HepG2 (cell line): Measurements from ENCODE around the gene STIP1. TPM values are rescaled to one million over a fixed set of nuclear protein-coding genes. Genes with fewer than 3 reads are reported as not detected.

Experiments used
- CBX2 ChIP-seq, 2 experiments: fragments of 200-600 bp in 1 of 2; sonication (generic); formaldehyde crosslinking in 1 of 2; IDR thresholded peaks; 2 replicates each; pipeline versions ENCODE4 v1.7.0 to v1.8.1; 2018 to 2022; ENCODE audit warnings: low read depth in 2 of 2, low read length in 1 of 2, mild to moderate bottlenecking in 1 of 2, missing genetic modification reagents in 1 of 2
- CEBPG ChIP-seq: IDR thresholded peaks from 2 replicates; pipeline ENCODE4 v1.6.1; 2016
- GTF3A ChIP-seq: sonication (generic); formaldehyde crosslinking; conservative IDR thresholded peaks from 2 replicates; pipeline ENCODE4 v1.4.0; 2020; ENCODE audit warnings: mild to moderate bottlenecking, missing genetic modification reagents
- GZF1 ChIP-seq: sonication (generic); formaldehyde crosslinking; IDR thresholded peaks from 2 replicates; pipeline ENCODE4 v1.5.1; 2020; ENCODE audit warnings: mild to moderate bottlenecking, missing genetic modification reagents
- KLF9 ChIP-seq: IDR thresholded peaks from 2 replicates; pipeline ENCODE4 v1.6.1; 2016; ENCODE audit warnings: low read depth
- KMT2B ChIP-seq: IDR thresholded peaks from 2 replicates; pipeline ENCODE4 v1.6.1; 2016; ENCODE audit warnings: missing genetic modification reagents, missing compliant biosample characterization
- MED1 ChIP-seq: sonication (generic); formaldehyde crosslinking; IDR thresholded peaks from 2 replicates; pipeline ENCODE4 v1.4.0; 2020; ENCODE audit warnings: missing genetic modification reagents
- PHF5A ChIP-seq: IDR thresholded peaks from one replicate; pipeline ENCODE4 v1.6.1; 2018; ENCODE audit warnings: low read depth, missing genetic modification reagents; ENCODE audit not compliant: unreplicated experiment
- TRIM24 ChIP-seq: sonication (generic); formaldehyde crosslinking; IDR thresholded peaks from 2 replicates; pipeline ENCODE4 v1.8.0; 2022; ENCODE audit warnings: mild to moderate bottlenecking, missing genetic modification reagents
- ZBTB7B ChIP-seq: sonication (generic); formaldehyde crosslinking; IDR thresholded peaks from 2 replicates; pipeline ENCODE4 v1.4.0; 2020; ENCODE audit warnings: missing genetic modification reagents
- ZKSCAN1 ChIP-seq: fragments of 150-350 bp; IDR thresholded peaks from 2 replicates; pipeline ENCODE4 v1.6.1; 2014; ENCODE audit warnings: low read length
- ZMYM2 ChIP-seq: sonication (generic); formaldehyde crosslinking; IDR thresholded peaks from 2 replicates; pipeline ENCODE4 v1.8.0; 2022; ENCODE audit warnings: mild to moderate bottlenecking, missing genetic modification reagents
- ZNF569 ChIP-seq: sonication (generic); formaldehyde crosslinking; IDR thresholded peaks from 2 replicates; pipeline ENCODE4 v1.5.0; 2020; ENCODE audit warnings: mild to moderate bottlenecking, missing genetic modification reagents, moderate library complexity, borderline replicate concordance
- ZNF615 ChIP-seq: sonication (generic); formaldehyde crosslinking; IDR thresholded peaks from 2 replicates; pipeline ENCODE4 v1.5.0; 2020; ENCODE audit warnings: mild to moderate bottlenecking, missing genetic modification reagents, borderline replicate concordance
- ZNF7 ChIP-seq: IDR thresholded peaks from 2 replicates; pipeline ENCODE4 v1.6.1; 2016; ENCODE audit warnings: missing biosample characterization, missing genetic modification reagents
- ZNF703 ChIP-seq: sonication (generic); formaldehyde crosslinking; IDR thresholded peaks from 2 replicates; pipeline ENCODE4 v1.5.1; 2020; ENCODE audit warnings: missing genetic modification reagents, mild to moderate bottlenecking, moderate library complexity, borderline replicate concordance
- ZNF75D ChIP-seq: sonication (generic); formaldehyde crosslinking; IDR thresholded peaks from 2 replicates; pipeline ENCODE4 v1.8.1; 2023; ENCODE audit warnings: missing genetic modification reagents, mild to moderate bottlenecking, borderline replicate concordance
- polyA plus RNA-seq, 8 experiments: library from polyadenylated mRNA; depleted of rRNA in 3 of 8; stranded (reverse) in 7 of 8; unstranded in 1 of 8; fragments of >200 nt; fragmentation: Illumina TruSeq in 4 of 8; extraction: Trizol in 4 of 8; gene quantifications; 2 replicates each; pipeline versions ENCODE4 v1.2.1 to v1.2.3, GENCODE V29; 2011 to 2016; ENCODE audit warnings: low read depth in 4 of 8, missing spikeins in 1 of 8, mixed read lengths in 1 of 8; ENCODE audit not compliant: insufficient read depth in 1 of 8
- total RNA-seq, 5 experiments: library from RNA; depleted of rRNA; stranded (reverse); fragments of >200 nt; fragmentation: Illumina TruSeq; extraction: Trizol; gene quantifications; 2 replicates each; pipeline ENCODE4 v1.2.3, GENCODE V29; 2016; ENCODE audit warnings: low read depth in 1 of 5
- TF ChIP-seq, protein P1 (sequence below): sonication (generic); formaldehyde crosslinking; IDR thresholded peaks from 2 replicates; pipeline ENCODE4 v1.9.0; 2021; ENCODE audit warnings: missing genetic modification reagents, mild to moderate bottlenecking, borderline replicate concordance
- TF ChIP-seq, protein P2 (sequence below): sonication (generic); IDR thresholded peaks from 2 replicates; pipeline ENCODE4 v1.6.1; 2016; ENCODE audit warnings: low read depth, borderline replicate concordance
- TF ChIP-seq, protein P3 (sequence below): sonication (generic); formaldehyde crosslinking; IDR thresholded peaks from 2 replicates; pipeline ENCODE4 v1.8.1; 2022; ENCODE audit warnings: mild to moderate bottlenecking, missing genetic modification reagents
- TF ChIP-seq, protein P4 (sequence below): IDR thresholded peaks from 2 replicates; pipeline ENCODE4 v1.6.1; 2018; ENCODE audit warnings: missing genetic modification reagents, mild to moderate bottlenecking, missing compliant biosample characterization
- TF ChIP-seq, protein P5 (sequence below): sonication (generic); formaldehyde crosslinking; IDR thresholded peaks from 2 replicates; pipeline ENCODE4 v1.4.0; 2020; ENCODE audit warnings: missing genetic modification reagents

The STIP1 gene
- total and polyA plus RNA-seq, 2 of the 13 experiments (the other 11 are each of a cell fraction or from before 2014, with no cell fraction given) = 81.1 to 217 TPM

DNA sequence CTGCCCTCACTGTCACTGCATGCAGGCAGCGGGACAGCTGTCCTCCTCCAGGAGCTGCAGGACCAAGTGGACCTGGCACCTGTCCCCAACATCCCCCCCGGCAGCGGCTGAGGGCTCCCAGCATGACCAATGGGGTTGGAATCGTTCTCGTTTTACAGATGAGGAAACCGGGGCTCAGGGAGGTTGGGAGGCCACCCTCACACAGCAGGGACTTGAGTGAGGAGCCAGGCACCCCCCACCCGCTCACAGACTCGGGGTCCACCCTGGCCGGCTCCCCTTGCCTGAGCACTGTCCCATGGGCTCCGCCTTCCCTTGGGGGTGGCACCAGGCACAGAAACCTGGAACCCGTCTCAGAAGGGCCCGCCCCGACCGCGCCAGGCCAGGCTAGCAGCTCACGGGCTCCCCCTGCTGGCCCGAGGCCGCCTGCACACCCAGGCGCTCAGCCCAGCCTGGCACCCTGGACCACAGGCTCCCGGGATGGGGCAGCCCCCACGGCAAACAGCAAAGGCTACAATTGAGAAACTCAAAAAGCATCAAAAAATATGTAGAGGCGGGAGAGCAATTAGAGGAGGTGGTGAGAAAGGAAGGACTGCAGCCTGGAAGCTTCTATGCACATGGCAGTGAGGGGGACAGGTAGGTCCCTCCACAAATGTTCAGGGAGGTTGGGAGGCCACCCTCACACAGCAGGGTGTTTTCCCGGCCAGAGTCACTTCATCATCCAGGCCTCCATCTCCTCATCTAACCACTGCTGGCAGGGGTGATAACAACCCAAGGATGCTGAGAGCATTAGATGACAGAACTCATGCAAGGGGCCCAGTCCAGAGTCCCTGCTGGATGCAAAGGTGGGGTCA lies 32.9 kb upstream of the STIP1 start (continued):
- TF ChIP-seq, protein P1, sequence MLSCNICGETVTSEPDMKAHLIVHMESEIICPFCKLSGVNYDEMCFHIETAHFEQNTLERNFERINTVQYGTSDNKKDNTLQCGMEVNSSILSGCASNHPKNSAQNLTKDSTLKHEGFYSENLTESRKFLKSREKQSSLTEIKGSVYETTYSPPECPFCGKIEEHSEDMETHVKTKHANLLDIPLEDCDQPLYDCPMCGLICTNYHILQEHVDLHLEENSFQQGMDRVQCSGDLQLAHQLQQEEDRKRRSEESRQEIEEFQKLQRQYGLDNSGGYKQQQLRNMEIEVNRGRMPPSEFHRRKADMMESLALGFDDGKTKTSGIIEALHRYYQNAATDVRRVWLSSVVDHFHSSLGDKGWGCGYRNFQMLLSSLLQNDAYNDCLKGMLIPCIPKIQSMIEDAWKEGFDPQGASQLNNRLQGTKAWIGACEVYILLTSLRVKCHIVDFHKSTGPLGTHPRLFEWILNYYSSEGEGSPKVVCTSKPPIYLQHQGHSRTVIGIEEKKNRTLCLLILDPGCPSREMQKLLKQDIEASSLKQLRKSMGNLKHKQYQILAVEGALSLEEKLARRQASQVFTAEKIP (CRISPR knock-in tag) = no peak
- TF ChIP-seq ZBTB7B (CRISPR knock-in tag) (0 out of 2 replicates have a peak, but pooled peaks have one; percentile 33), ZNF75D (CRISPR knock-in tag) (no peak), GZF1 (CRISPR knock-in tag) (no peak), ZMYM2 (CRISPR knock-in tag) (no peak), KMT2B (CRISPR knock-in tag) (no peak), ZNF7 (no peak), ZNF569 (CRISPR knock-in tag) (no peak), ZNF703 (no peak), KLF9 (CRISPR knock-in tag) (no peak), CBX2 (IDR thresholded peaks at IDR 0.05; ENCODE audit: low read depth, low read length) (no peak), CBX2 (CRISPR knock-in tag; IDR thresholded peaks at IDR 0.05; ENCODE audit: low read depth) (no peak), GTF3A (CRISPR knock-in tag) (no peak), PHF5A (CRISPR knock-in tag) (no peak), ZNF615 (no peak), CEBPG (CRISPR knock-in tag) (no peak), TRIM24 (CRISPR knock-in tag) (no peak), ZKSCAN1 (no peak), MED1 (CRISPR knock-in tag) (no peak)
- TF ChIP-seq, protein P2, sequence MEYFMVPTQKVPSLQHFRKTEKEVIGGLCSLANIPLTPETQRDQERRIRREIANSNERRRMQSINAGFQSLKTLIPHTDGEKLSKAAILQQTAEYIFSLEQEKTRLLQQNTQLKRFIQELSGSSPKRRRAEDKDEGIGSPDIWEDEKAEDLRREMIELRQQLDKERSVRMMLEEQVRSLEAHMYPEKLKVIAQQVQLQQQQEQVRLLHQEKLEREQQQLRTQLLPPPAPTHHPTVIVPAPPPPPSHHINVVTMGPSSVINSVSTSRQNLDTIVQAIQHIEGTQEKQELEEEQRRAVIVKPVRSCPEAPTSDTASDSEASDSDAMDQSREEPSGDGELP = no peak
- TF ChIP-seq, protein P3, sequence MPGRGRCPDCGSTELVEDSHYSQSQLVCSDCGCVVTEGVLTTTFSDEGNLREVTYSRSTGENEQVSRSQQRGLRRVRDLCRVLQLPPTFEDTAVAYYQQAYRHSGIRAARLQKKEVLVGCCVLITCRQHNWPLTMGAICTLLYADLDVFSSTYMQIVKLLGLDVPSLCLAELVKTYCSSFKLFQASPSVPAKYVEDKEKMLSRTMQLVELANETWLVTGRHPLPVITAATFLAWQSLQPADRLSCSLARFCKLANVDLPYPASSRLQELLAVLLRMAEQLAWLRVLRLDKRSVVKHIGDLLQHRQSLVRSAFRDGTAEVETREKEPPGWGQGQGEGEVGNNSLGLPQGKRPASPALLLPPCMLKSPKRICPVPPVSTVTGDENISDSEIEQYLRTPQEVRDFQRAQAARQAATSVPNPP (CRISPR knock-in tag) = no peak
- TF ChIP-seq, protein P4, sequence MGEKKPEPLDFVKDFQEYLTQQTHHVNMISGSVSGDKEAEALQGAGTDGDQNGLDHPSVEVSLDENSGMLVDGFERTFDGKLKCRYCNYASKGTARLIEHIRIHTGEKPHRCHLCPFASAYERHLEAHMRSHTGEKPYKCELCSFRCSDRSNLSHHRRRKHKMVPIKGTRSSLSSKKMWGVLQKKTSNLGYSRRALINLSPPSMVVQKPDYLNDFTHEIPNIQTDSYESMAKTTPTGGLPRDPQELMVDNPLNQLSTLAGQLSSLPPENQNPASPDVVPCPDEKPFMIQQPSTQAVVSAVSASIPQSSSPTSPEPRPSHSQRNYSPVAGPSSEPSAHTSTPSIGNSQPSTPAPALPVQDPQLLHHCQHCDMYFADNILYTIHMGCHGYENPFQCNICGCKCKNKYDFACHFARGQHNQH = 0 out of 2 replicates have a peak, but pooled peaks have one; percentile 3
- TF ChIP-seq, protein P5, sequence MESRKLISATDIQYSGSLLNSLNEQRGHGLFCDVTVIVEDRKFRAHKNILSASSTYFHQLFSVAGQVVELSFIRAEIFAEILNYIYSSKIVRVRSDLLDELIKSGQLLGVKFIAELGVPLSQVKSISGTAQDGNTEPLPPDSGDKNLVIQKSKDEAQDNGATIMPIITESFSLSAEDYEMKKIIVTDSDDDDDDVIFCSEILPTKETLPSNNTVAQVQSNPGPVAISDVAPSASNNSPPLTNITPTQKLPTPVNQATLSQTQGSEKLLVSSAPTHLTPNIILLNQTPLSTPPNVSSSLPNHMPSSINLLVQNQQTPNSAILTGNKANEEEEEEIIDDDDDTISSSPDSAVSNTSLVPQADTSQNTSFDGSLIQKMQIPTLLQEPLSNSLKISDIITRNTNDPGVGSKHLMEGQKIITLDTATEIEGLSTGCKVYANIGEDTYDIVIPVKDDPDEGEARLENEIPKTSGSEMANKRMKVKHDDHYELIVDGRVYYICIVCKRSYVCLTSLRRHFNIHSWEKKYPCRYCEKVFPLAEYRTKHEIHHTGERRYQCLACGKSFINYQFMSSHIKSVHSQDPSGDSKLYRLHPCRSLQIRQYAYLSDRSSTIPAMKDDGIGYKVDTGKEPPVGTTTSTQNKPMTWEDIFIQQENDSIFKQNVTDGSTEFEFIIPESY (CRISPR knock-in tag) = no peak
